HG02943 (cell line): Measurements from ENCODE around the gene FBXO38.

ENCODE experiments used
- ATAC-seq: cut with Tn5 transposase; IDR thresholded peaks from one replicate; pipeline ENCODE4 v1.9.1; 2021; ENCODE audit warnings: mild to moderate bottlenecking, low read depth, moderate library complexity; ENCODE audit not compliant: unreplicated experiment

FBXO38 gene

DNA sequence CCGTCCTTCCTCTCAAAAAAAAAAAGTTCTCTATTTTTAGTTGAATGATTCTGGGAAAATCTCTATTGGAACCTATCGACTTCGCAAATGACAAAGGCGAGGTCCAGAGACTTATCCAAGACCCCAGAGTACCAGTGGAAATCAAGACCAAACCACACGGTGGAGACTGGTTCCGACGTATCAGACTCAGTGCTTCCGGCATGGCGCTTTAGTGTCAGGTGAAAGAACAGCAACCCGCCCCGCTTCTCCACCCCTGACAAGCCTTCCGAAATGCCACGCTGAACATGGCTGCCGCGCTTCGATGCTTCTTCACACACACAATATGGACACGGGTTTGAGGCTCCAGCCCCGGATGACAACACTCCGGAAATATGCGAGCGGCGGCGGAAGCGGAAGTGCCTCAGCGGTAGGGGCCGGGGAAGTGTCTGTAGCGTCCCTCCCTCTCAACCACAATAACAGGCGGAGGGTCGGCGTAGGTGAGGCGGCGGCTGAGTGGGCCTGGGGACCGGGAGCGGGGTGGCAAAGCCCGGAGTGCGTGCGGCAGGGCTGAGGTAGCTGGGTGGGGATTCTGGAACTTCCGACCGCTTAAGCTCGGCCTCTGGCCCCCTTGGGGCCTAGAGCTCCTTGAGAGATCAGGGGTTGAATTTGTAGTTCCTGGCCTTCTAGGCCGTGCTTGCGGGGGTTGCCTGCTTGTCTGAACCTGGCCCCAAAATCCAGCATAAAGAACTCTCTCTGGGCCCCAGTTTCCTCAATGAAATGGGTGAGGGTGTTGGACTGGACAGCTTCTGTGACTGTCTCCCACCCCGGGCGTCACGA is at the start of gene FBXO38:
Gene FBXO38 (plus strand): TSS at position 395 of the 816 bp plus-strand sequence. CDS start 10,819 bp downstream, outside the sequence.
- ATAC-seq = peak; percentile 100

- ATAC-seq = no peak
Measured at GRCh38 chr5:148335259-148335658, 48.5 kb upstream of the FBXO38 start, which contains the start of gene SPINK9. Gene SPINK9 (plus strand): TSS chr5:148335559. CDS start chr5:148335614, 55 bp downstream.

DNA sequence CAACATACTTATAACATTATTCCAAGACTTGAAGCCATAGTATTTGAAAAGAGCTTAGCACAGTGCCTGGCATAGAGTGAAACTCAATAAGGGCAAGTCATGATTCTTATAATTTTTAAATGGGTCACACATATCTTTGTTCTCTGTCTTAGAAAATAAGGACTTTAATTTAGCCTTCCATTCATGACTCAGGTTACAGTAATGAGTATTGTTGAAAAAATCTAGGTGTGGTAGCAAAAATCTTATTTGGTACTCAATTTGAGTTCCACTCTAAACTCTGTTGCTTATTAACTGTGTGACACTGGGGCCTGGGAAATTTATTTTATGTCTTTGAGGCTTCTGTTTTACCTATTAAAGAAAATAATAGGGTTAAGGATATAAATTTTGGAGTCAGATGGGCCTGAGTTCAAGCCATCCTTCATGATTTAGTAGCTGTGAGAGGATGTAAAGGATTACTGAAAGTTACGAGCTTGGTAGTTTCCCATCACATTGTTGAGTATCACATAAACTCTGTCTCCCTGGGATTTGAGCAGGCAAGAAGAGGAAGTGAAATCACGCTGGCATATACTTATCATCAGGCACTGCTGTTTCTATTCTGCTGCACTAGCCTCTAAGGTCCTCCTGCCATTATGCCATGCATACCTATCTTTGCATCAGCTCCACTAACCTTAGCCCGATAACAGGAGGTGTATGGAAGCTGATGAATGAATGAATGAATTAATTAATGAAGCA is 46.9 kb upstream of the FBXO38 start:
- ATAC-seq = peak; percentile 64

GRCh38 chr5:148342371-148343045 is 41.2 kb upstream of the FBXO38 start:
- no peak for ATAC-seq

- no peak for ATAC-seq
Measured at GRCh38 chr5:148343046-148343407, 40.7 kb upstream of the FBXO38 start.

- ATAC-seq = no peak
Measured at GRCh38 chr5:148343603-148344487, 39.9 kb upstream of the FBXO38 start.

DNA sequence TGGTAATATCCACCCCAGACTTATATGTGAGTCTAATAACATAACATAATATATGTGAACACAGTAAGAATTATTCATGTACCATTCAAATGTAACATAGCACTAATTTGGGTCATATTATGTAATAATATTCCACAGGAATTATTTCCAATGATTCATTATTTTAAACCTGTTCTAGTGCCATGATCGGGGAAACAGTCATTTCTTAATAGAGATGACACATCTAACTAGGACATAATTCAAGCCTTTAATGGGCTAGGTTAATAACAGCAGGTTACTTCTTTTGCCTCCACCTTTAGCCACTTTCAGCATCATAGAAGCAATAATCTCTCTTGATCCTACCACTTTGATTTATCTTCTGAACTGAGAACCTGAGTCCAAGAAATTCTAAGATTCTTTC is 36.1 kb upstream of the FBXO38 start:
- ATAC-seq = no peak

DNA sequence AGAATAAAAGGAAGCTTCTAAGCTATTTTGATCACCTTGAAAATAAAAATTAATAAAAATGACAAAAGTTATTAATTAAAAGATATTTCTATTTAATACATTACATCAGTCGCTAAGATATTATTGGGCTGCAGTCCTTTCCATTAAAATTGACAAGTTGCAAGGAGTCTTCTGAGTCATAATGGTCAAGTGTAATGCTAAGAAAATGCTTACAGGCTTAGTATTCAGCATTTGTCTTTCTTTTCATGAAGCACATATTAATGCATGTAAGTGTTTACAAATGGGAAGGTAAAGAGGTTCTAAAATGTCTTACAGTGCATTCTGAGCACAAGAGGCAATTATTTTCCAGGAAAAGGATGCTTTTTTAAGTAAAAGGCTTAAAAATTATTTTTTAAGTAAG is 31.1 kb upstream of the FBXO38 start:
- no peak for ATAC-seq

DNA sequence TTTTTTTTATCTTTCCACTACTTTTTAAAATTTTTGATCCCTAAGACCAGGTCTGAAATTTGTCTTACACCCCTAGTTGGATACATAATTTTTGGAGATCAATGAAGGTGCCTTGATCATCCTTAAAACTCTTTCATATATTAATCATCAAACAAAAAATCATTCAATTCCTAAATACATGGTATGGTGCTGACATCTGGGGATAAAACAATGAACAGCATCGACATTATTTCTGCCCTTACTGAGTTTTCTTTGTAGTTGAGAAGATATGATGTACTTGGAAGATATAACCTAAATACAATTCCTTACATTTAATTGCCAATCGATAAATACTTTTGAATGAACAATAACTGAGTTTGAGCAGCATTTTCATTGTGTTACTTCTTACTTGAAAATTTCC is 30.1 kb upstream of the FBXO38 start:
- no peak for ATAC-seq

- ATAC-seq = no peak
Measured at GRCh38 chr5:148364343-148364742, 19.4 kb upstream of the FBXO38 start.

DNA sequence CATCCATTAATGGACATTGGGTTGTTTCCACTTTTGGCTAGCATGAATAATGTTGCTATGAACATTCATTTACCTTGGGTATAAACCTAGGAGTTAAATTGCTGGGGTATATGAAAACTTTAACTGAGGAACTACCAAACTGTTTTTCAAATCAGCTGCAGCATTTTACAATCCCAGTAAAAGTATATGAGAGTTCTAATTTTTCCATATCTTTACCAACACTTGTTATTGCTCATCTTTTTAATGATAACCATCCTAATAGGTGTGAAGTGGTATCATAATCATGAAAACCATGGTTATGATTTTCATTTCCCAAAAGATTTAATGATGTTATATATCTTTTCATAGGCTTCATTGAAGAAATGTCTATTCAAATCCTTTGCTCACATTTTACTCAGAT is 15.5 kb upstream of the FBXO38 start:
- no peak for ATAC-seq

DNA sequence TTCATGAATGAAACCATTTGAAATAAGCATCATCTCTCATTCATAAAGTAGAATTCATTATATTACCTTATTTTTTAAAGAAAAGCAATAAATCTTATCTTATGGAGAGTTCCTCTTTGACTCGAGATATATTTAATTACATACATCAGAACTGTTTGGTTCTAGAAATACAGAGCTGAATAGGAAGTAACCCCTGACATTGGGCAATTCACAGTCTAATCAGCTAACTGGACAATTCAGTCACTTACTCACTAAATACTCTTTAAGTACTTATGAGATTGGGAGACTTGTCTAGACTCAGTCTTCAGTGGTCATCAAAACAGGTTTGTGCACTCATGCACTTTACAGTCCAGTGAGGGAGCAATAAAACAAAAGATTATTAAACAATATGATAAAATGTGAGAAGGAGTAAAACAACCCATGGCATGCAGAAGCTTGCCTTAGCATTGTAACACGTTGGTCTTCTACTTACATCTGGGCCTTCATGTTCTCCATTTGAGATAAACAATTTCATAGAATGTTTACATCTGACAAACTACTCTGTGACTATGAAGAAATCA is 11.5 kb upstream of the FBXO38 start:
- ATAC-seq = no peak

DNA sequence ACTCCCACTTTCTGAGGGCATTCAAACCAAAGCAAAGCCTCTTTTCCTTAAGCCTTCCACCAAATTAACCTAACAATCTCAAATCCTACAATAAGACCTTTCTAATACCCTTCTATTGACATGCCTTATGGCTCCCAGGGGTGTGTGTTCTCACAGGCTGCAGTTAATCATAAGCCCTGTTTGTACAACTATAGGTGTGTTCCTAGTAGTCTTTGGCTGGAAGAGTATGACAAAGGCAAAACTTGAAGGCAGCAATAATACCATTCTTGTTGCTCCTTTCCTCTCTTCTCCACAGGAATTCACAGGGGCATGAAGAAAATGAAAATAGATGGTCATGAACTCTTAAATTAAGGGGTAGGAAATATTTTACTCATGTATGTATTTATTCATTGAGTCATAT is 10.9 kb upstream of the FBXO38 start:
- ATAC-seq = no peak

GRCh38 chr5:148374690-148375360 is 8.9 kb upstream of the FBXO38 start:
- ATAC-seq = peak; percentile 91

DNA sequence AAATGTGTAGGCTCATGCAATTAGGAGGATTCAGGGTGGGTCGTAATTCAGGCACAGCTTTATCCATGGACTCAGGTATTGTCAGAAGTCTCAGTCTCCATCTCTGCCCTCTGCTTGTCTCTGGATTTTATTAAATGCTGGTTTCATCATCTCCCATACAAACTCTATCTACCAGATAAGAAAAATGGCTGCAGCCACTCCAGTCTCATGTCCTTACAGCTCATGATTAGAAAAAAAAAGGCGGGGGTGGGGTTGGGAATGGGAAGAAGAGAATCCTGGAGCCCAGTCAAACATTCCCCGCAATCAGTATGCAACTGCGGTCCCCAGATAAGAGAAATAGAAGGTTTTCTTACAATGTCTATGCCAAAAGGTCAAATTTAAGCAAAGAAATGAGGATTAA is 7.6 kb upstream of the FBXO38 start:
- ATAC-seq = no peak

GRCh38 chr5:148378670-148379069 is 5.1 kb upstream of the FBXO38 start:
- no peak for ATAC-seq

GRCh38 chr5:148379340-148379739 is 4.4 kb upstream of the FBXO38 start:
- ATAC-seq = no peak

- no peak for ATAC-seq
Measured at GRCh38 chr5:148381906-148382305, 1.9 kb upstream of the FBXO38 start.

DNA sequence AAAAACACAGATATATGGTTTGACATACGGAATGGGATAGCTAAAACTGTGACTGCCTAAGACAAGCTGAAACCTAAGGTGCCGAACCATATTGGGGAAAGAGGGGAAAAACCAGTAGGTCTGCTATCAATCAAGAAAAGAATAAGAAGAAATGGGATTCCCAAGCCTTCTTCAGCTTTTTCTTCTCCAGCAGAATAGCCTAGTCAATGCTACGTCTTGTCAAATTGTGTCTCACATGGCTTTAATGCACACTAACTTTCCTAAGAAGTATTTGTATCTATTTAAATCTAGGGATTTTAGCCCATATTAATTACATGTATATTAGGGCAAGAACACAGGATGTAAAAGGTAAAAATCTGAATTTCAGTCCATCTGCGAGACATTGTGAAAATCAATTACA is 797 bp upstream of the FBXO38 start:
- ATAC-seq = no peak

GRCh38 chr5:148384380-148384737 is 601 bp downstream of the FBXO38 start:
- ATAC-seq = peak; percentile 5
